ENCODE results near the gene FERMT1.

FERMT1 gene

GRCh38 chr20:6067763-6068318 lies 55.0 kb downstream of the FERMT1 start:
- TF ChIP-seq EZH2phosphoT487 (IDR thresholded peaks at IDR 0.05; ENCODE audit: low read length) (no peak), EZH2 (optimal IDR thresholded peaks at IDR 0.05; ENCODE audit: low read depth, low read length) (no peak), CTCF (IDR thresholded peaks at IDR 0.05; ENCODE audit: low read length) (no peak)
- no peaks in the 10 kb centered on the region for H3K4me1 ChIP-seq (ENCODE audit: low read length)

GRCh38 chr20:6066582-6066981 lies 56.2 kb downstream of the FERMT1 start:
- Histone ChIP-seq H3K9me2 (replicated peaks; ENCODE audit: insufficient read depth, low read length) (no peaks in the 10 kb centered on the region), H3F3A (ENCODE audit: insufficient read depth, low read length) (no peaks in the 10 kb centered on the region), H3K9ac (ENCODE audit: low read length) (no peak overlapping the region), H3K4me3 (ENCODE audit: low read length) (no peak overlapping the region), H4K20me1 (ENCODE audit: insufficient read depth, low read length) (no peaks in the 10 kb centered on the region), H3K4me2 (ENCODE audit: low read depth, low read length) (no peak overlapping the region), H3K36me3 (replicated peaks; ENCODE audit: insufficient read depth, low read length) (no peaks in the 10 kb centered on the region), H3K27me3 (replicated peaks; ENCODE audit: insufficient read depth, low read length) (no peaks in the 10 kb centered on the region), H2AFZ (ENCODE audit: low read length) (no peak overlapping the region), H3K27ac (ENCODE audit: low read length) (no peak overlapping the region), H3K9me3 (replicated peaks; ENCODE audit: insufficient read depth, low read length) (no peaks in the 10 kb centered on the region), H3K79me2 (ENCODE audit: low read length) (no peaks in the 10 kb centered on the region), H3K4me1 (ENCODE audit: low read length) (no peaks in the 10 kb centered on the region)
- TF ChIP-seq CTCF (IDR thresholded peaks at IDR 0.05; ENCODE audit: low read length): no peak
- TF ChIP-seq EZH2phosphoT487 (IDR thresholded peaks at IDR 0.05; ENCODE audit: low read length): no peak
- no peak for TF ChIP-seq EZH2 (optimal IDR thresholded peaks at IDR 0.05; ENCODE audit: low read depth, low read length)
- DNase-seq: no peak

More at GRCh38 chr20:6067763-6068318, 55.0 kb downstream of the FERMT1 start:
- no peaks in the 10 kb centered on the region for H4K20me1 ChIP-seq (ENCODE audit: insufficient read depth, low read length)
- no peaks in the 10 kb centered on the region for H3K27me3 ChIP-seq (replicated peaks; ENCODE audit: insufficient read depth, low read length)
- no peak for DNase-seq
- H3K27ac ChIP-seq (ENCODE audit: low read length): no peak overlapping the region
- H3K9ac ChIP-seq (ENCODE audit: low read length): no peak overlapping the region
- no peaks in the 10 kb centered on the region for H3F3A ChIP-seq (ENCODE audit: insufficient read depth, low read length)
- no peak overlapping the region for H3K4me3 ChIP-seq (ENCODE audit: low read length)
- no peaks in the 10 kb centered on the region for H3K9me3 ChIP-seq (replicated peaks; ENCODE audit: insufficient read depth, low read length)
- H3K79me2 ChIP-seq (ENCODE audit: low read length): no peaks in the 10 kb centered on the region
- H3K4me2 ChIP-seq (ENCODE audit: low read depth, low read length): no peak overlapping the region
- no peaks in the 10 kb centered on the region for H3K36me3 ChIP-seq (replicated peaks; ENCODE audit: insufficient read depth, low read length)
- H2AFZ ChIP-seq (ENCODE audit: low read length): no peak overlapping the region
- no peaks in the 10 kb centered on the region for H3K9me2 ChIP-seq (replicated peaks; ENCODE audit: insufficient read depth, low read length)

GRCh38 chr20:6061544-6061943 lies 61.3 kb downstream of the FERMT1 start:
- no peak overlapping the region for H3K4me2 ChIP-seq (ENCODE audit: low read depth, low read length)
- H3F3A ChIP-seq (ENCODE audit: insufficient read depth, low read length): peaks cover 5% of the 10 kb centered on the region; the same call in 1 of the 2 replicates
- no peak for DNase-seq
- H3K27me3 ChIP-seq (replicated peaks; ENCODE audit: insufficient read depth, low read length): no peaks in the 10 kb centered on the region
- H3K9me2 ChIP-seq (replicated peaks; ENCODE audit: insufficient read depth, low read length): no peaks in the 10 kb centered on the region
- no peaks in the 10 kb centered on the region for H4K20me1 ChIP-seq (ENCODE audit: insufficient read depth, low read length)
- TF ChIP-seq CTCF (IDR thresholded peaks at IDR 0.05; ENCODE audit: low read length) (no peak), EZH2 (optimal IDR thresholded peaks at IDR 0.05; ENCODE audit: low read depth, low read length) (no peak), EZH2phosphoT487 (IDR thresholded peaks at IDR 0.05; ENCODE audit: low read length) (no peak)
- H3K36me3 ChIP-seq (replicated peaks; ENCODE audit: insufficient read depth, low read length): no peaks in the 10 kb centered on the region
- H3K4me1 ChIP-seq (ENCODE audit: low read length): 0 out of 2 replicates have a peak, but pooled peaks cover 10% of the 10 kb centered on the region
- no peaks in the 10 kb centered on the region for H3K79me2 ChIP-seq (ENCODE audit: low read length)
- H3K4me3 ChIP-seq (ENCODE audit: low read length): no peak overlapping the region
- no peak overlapping the region for H3K9ac ChIP-seq (ENCODE audit: low read length)
- H3K9me3 ChIP-seq (replicated peaks; ENCODE audit: insufficient read depth, low read length): no peaks in the 10 kb centered on the region
- no peak overlapping the region for H3K27ac ChIP-seq (ENCODE audit: low read length)
- H2AFZ ChIP-seq (ENCODE audit: low read length): no peak overlapping the region
